GM12891 (cell line): Measurements from ENCODE around the gene IRX3.

Experiments
- PAX5 ChIP-seq: IDR thresholded peaks from 2 replicates; pipeline ENCODE4 v1.6.1; 2011; ENCODE audit warnings: low read length, moderate library complexity, mild to moderate bottlenecking; ENCODE audit not compliant: insufficient read depth, severe bottlenecking
- POLR2A ChIP-seq: IDR thresholded peaks from 2 replicates; pipeline ENCODE4 v1.6.1; 2011; ENCODE audit warnings: low read depth, low read length, control low read depth
- POLR2AphosphoS5 ChIP-seq: IDR thresholded peaks from 2 replicates; pipeline ENCODE4 v1.6.1; 2011; ENCODE audit warnings: low read depth, low read length, control low read depth
- POU2F2 ChIP-seq: IDR thresholded peaks from 2 replicates; pipeline ENCODE4 v1.6.1; 2011; ENCODE audit warnings: low read depth, mild to moderate bottlenecking, control low read depth, low read length, moderate library complexity
- SPI1 ChIP-seq: IDR thresholded peaks from 2 replicates; pipeline ENCODE4 v1.6.1; 2011; ENCODE audit warnings: low read depth, low read length, control low read depth
- TAF1 ChIP-seq: IDR thresholded peaks from 2 replicates; pipeline ENCODE4 v1.6.1; 2011; ENCODE audit warnings: low read depth, low read length, control low read depth

DNA sequence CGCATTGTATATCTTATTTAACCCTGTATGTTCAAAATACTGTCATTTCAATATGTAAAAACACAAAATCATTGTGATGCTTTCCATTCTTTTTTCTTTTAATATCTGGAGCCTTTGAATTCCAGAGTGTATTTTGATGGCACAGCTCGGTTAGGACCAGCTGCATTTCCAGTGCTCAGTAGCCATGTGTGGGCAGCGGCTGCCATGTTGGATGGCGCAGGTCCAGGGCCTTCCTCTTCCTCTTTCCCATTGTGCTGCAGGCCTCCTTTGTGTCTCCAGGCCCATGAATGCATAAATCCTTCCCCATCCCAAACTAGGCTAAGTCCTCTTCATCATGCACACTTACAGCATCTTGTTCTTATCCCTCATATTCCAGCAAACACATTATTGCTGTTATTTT is 13.0 kb downstream of the IRX3 start:
- TF ChIP-seq POLR2A (no peak), POLR2AphosphoS5 (no peak), SPI1 (no peak), TAF1 (no peak), PAX5 (no peak), POU2F2 (no peak)
